HCT116 (cell line): Measurements from ENCODE around the gene AMOTL2. TPM values are rescaled to one million over a fixed set of nuclear protein-coding genes. Genes with fewer than 3 reads are reported as not detected.

Experiments used
- ATAC-seq: fragments of 200-7000 bp; cut with Tn5 transposase; 2 replicates; pipeline ENCODE4 v1.9.1; 2020; ENCODE audit warnings: mild to moderate bottlenecking, moderate library complexity
- BruUV-seq: library from RNA; stranded (reverse); fragments of 400-500 nt; replicated peaks from 2 replicates; lab custom pipeline; 2021; lab: Mats Ljungman, UMichigan
- CTCF ChIA-PET: fragments of 300-600 bp; sonication (Branson Sonifier 250); formaldehyde crosslinking; loops from one replicate; lab custom pipeline; 2021; ENCODE audit warnings: antibody characterized with exemption; lab: Charles Lee
- POLR2A ChIA-PET: fragments of 300-600, 350-600 bp; sonication (Branson Sonifier 250); formaldehyde crosslinking; loops from one replicate; lab custom pipeline; 2021; ENCODE audit warnings: antibody characterized with exemption; lab: Charles Lee
- RAD21 ChIA-PET, 2 experiments: fragments of 300-600 bp; sonication (Branson Sonifier 250); formaldehyde crosslinking; loops; one replicate each; lab custom pipeline; 2023; ENCODE audit warnings: low total read pairs in 2 of 2; ENCODE audit not compliant: uncharacterized antibody in 2 of 2, unreplicated experiment in 2 of 2, low non-redundant PET in 1 of 2; lab: Charles Lee
- DNase-seq: peaks from one replicate; pipeline ENCODE4 v3.0.0-alpha.2; 2010; ENCODE audit warnings: low read depth, low spot score
- H2AFZ ChIP-seq: fragments of 200-600 bp; shearing (Covaris generic), sonication (generic); 2 replicates; pipeline ENCODE4 v1.6.1; 2017; ENCODE audit warnings: low read depth, mixed run types, mixed read lengths, antibody characterized with exemption, low read length; ENCODE audit not compliant: poor library complexity, severe bottlenecking
- H3K27ac ChIP-seq: 2 replicates; pipeline ENCODE4 v1.5.1; 2012; ENCODE audit warnings: low read depth, low read length
- H3K27me3 ChIP-seq: fragments of 200-600 bp; sonication (generic); 2 replicates; pipeline ENCODE4 v1.6.1; 2016; ENCODE audit warnings: mixed run types, low read length, mixed read lengths; ENCODE audit not compliant: insufficient read depth
- H3K36me3 ChIP-seq, 2 experiments: fragments of 200-500 bp in 1 of 2; fragments of 200-600 bp in 1 of 2; sonication (Bioruptor generic) in 1 of 2; sonication (generic) in 1 of 2; 2 replicates each; pipeline versions ENCODE4 v1.5.1 to v1.6.1; 2014 to 2016; ENCODE audit warnings: low read length in 2 of 2, inconsistent platforms in 1 of 2, mixed read lengths in 1 of 2, mixed run types in 1 of 2; ENCODE audit not compliant: insufficient read depth in 2 of 2, control insufficient read depth in 1 of 2
- H3K4me1 ChIP-seq, 2 experiments: fragments of 200-600 bp in 1 of 2; sonication (generic) in 1 of 2; 2 replicates each; pipeline versions ENCODE4 v1.5.1 to v1.6.1; 2012 to 2017; ENCODE audit warnings: low read length in 2 of 2, inconsistent platforms in 1 of 2, mild to moderate bottlenecking in 1 of 2, mixed read lengths in 1 of 2, mixed run types in 1 of 2, moderate library complexity in 1 of 2; ENCODE audit not compliant: insufficient read depth in 2 of 2, control insufficient read depth in 1 of 2
- H3K4me2 ChIP-seq: fragments of 200-600 bp; sonication (generic); 2 replicates; pipeline ENCODE4 v1.6.1; 2017; ENCODE audit warnings: mixed run types, low read length, mixed read lengths
- H3K4me3 ChIP-seq, 2 experiments: fragments of 200-600 bp in 1 of 2; sonication (generic) in 1 of 2; replicated peaks in 1 of 2; 2 replicates each; pipeline ENCODE4 v1.5.1; 2011 to 2016; ENCODE audit warnings: low read length in 2 of 2, control low read depth in 1 of 2, low read depth in 1 of 2, mild to moderate bottlenecking in 1 of 2, mixed read lengths in 1 of 2, mixed run types in 1 of 2
- H3K79me2 ChIP-seq: fragments of 200-600 bp; sonication (generic); 2 replicates; pipeline ENCODE4 v1.6.1; 2017; ENCODE audit warnings: mild to moderate bottlenecking, mixed run types, low read length, moderate library complexity, mixed read lengths; ENCODE audit not compliant: insufficient read depth
- H3K9ac ChIP-seq: fragments of 200-600 bp; sonication (generic); 2 replicates; pipeline ENCODE4 v1.6.1; 2016; ENCODE audit warnings: low read length, mixed read lengths
- H3K9me2 ChIP-seq: fragments of 200-600 bp; sonication (generic), shearing (Covaris generic); 2 replicates; pipeline ENCODE4 v1.6.1; 2017; ENCODE audit warnings: mixed run types, mild to moderate bottlenecking, moderate library complexity; ENCODE audit not compliant: insufficient read depth
- H3K9me3 ChIP-seq, 2 experiments: fragments of 200-500 bp in 1 of 2; fragments of 200-600 bp in 1 of 2; sonication (Bioruptor generic) in 1 of 2; sonication (generic) in 1 of 2; 2 replicates each; pipeline ENCODE4 v1.6.1; 2014 to 2017; ENCODE audit warnings: low read length in 2 of 2, mixed read lengths in 2 of 2, inconsistent platforms in 1 of 2, low read depth in 1 of 2, mild to moderate bottlenecking in 1 of 2, mixed run types in 1 of 2, moderate library complexity in 1 of 2; ENCODE audit not compliant: control insufficient read depth in 1 of 2, insufficient read depth in 1 of 2
- H4K20me1 ChIP-seq: fragments of 200-600 bp; sonication (generic), shearing (Covaris generic); 2 replicates; pipeline ENCODE4 v1.6.1; 2017; ENCODE audit warnings: mixed run types, mild to moderate bottlenecking, moderate library complexity; ENCODE audit not compliant: insufficient read depth
- ATF3 ChIP-seq: IDR thresholded peaks from 2 replicates; pipeline ENCODE4 v1.6.1; 2012
- CBX3 ChIP-seq: IDR thresholded peaks from 2 replicates; pipeline ENCODE4 v1.6.1; 2012; ENCODE audit warnings: low read depth
- CEBPB ChIP-seq: IDR thresholded peaks from 2 replicates; pipeline ENCODE4 v1.6.1; 2012; ENCODE audit warnings: low read depth
- EGR1 ChIP-seq: IDR thresholded peaks from 2 replicates; pipeline ENCODE4 v1.6.1; 2012; ENCODE audit warnings: low read depth
- EZH2 ChIP-seq: fragments of 200-600 bp; sonication (generic); IDR thresholded peaks from 2 replicates; pipeline ENCODE4 v1.6.1; 2017; ENCODE audit warnings: antibody characterized with exemption, mixed run types
- EZH2phosphoT487 ChIP-seq: fragments of 200-600 bp; IDR thresholded peaks from 2 replicates; pipeline ENCODE4 v1.6.1; 2018; ENCODE audit warnings: antibody characterized with exemption, borderline replicate concordance
- JUND ChIP-seq: IDR thresholded peaks from 2 replicates; pipeline ENCODE4 v1.6.1; 2012
- MAX ChIP-seq: IDR thresholded peaks from 2 replicates; pipeline ENCODE4 v1.6.1; 2012
- POLR2A ChIP-seq: IDR thresholded peaks from 2 replicates; pipeline ENCODE4 v1.7.0; 2011; ENCODE audit warnings: borderline replicate concordance; ENCODE audit not compliant: insufficient read depth, insufficient read length; ENCODE audit errors: extremely low read depth
- POLR2AphosphoS5 ChIP-seq: IDR thresholded peaks from 2 replicates; pipeline ENCODE4 v1.6.1; 2011; ENCODE audit warnings: mild to moderate bottlenecking, low read depth, low read length, moderate library complexity
- RAD21 ChIP-seq: IDR thresholded peaks from 2 replicates; pipeline ENCODE4 v1.6.1; 2012; ENCODE audit warnings: low read depth, mild to moderate bottlenecking
- SP1 ChIP-seq: IDR thresholded peaks from 2 replicates; pipeline ENCODE4 v1.6.1; 2012; ENCODE audit warnings: low read depth
- SRF ChIP-seq: IDR thresholded peaks from 2 replicates; pipeline ENCODE4 v1.6.1; 2012; ENCODE audit warnings: low read depth
- TCF7L2 ChIP-seq: IDR thresholded peaks from 2 replicates; pipeline ENCODE4 v1.7.0; 2011; ENCODE audit warnings: borderline replicate concordance, inconsistent platforms; ENCODE audit not compliant: insufficient read depth, insufficient read length; ENCODE audit errors: extremely low read depth
- YY1 ChIP-seq: IDR thresholded peaks from 2 replicates; pipeline ENCODE4 v1.6.1; 2011; ENCODE audit warnings: low read length, low read depth, moderate library complexity, mild to moderate bottlenecking; ENCODE audit not compliant: insufficient replicate concordance; ENCODE audit errors: extremely low read depth
- ZNF274 ChIP-seq: fragments of 200-500 bp; sonication (Bioruptor generic); IDR thresholded peaks from 2 replicates; pipeline ENCODE4 v1.6.1; 2014; ENCODE audit warnings: mild to moderate bottlenecking, low read depth, low read length, inconsistent platforms
- intact Hi-C: fragments of 100-400 bp; cut with micrococcal nuclease; formaldehyde crosslinking; loops from 2 replicates; pipeline ENCODE4 v1.10.0; 2022
- total RNA-seq: library from RNA; stranded (reverse); gene quantifications from one replicate; pipeline ENCODE4 v1.2.1, GENCODE V29; 2021; ENCODE audit not compliant: unreplicated experiment
- TF ChIP-seq, protein P1 (sequence below): IDR thresholded peaks from 2 replicates; pipeline ENCODE4 v1.6.1; 2011; ENCODE audit warnings: mild to moderate bottlenecking, low read length, moderate library complexity; ENCODE audit not compliant: insufficient replicate concordance; ENCODE audit errors: extremely low read depth
- TF ChIP-seq, protein P2 (sequence below): IDR thresholded peaks from 2 replicates; pipeline ENCODE4 v1.6.1; 2012; ENCODE audit warnings: low read depth
- TF ChIP-seq, protein P3 (sequence below), 3 experiments: fragments of 200-600 bp in 1 of 3; sonication (generic) in 1 of 3; IDR thresholded peaks in 2 of 3; conservative IDR thresholded peaks in 1 of 3; 2 replicates each; pipeline ENCODE4 v1.5.1; 2012 to 2017; ENCODE audit warnings: low read depth in 2 of 3, low read length in 2 of 3, antibody characterized with exemption in 1 of 3, borderline replicate concordance in 1 of 3, control low read depth in 1 of 3, mild to moderate bottlenecking in 1 of 3, mixed read lengths in 1 of 3, mixed run types in 1 of 3, moderate library complexity in 1 of 3; ENCODE audit not compliant: insufficient read depth in 1 of 3

Gene AMOTL2
- total RNA-seq, 1 experiment from 2014 or later: 54.0 TPM

GRCh38 chr3:134362670-134363380 lies 11.4 kb downstream of the AMOTL2 start:
- H3K36me3 ChIP-seq: peaks cover 25 to 75% of the 10 kb centered on the region in 2 experiments; a peak in 3 of 4 replicates
- H3K27ac ChIP-seq: peak overlapping the region; percentile 78
- CTCF ChIA-PET: no interaction called here
- peak overlapping the region; percentile 77 for H3K4me2 ChIP-seq
- POLR2A ChIA-PET: no interaction called here
- ATAC-seq (no peak), DNase-seq (no peak)
- H3K79me2 ChIP-seq: peaks cover 25% of the 10 kb centered on the region
- intact Hi-C loops: no loop called here
- RAD21 ChIA-PET: no interaction called here
- peaks cover 60 to 90% of the 10 kb centered on the region in 2 experiments for H3K4me1 ChIP-seq
- BruUV-seq: no TSS peak
- H3K27me3 ChIP-seq: no peaks in the 10 kb centered on the region
- no peaks in the 10 kb centered on the region for H3K9me3 ChIP-seq
- H4K20me1 ChIP-seq: no peaks in the 10 kb centered on the region
- no peak overlapping the region; a peak in 1 of 4 replicates for H3K4me3 ChIP-seq
- peak overlapping the region; percentile 82 for H3K9ac ChIP-seq
- no peak for TF ChIP-seq CBX3
- TF ChIP-seq EGR1: no peak
- no peak for TF ChIP-seq TCF7L2
- TF ChIP-seq SRF: no peak
- TF ChIP-seq MAX: no peak
- TF ChIP-seq JUND: no peak
- TF ChIP-seq EZH2phosphoT487: no peak
- TF ChIP-seq RAD21: no peak
- TF ChIP-seq, protein P1, sequence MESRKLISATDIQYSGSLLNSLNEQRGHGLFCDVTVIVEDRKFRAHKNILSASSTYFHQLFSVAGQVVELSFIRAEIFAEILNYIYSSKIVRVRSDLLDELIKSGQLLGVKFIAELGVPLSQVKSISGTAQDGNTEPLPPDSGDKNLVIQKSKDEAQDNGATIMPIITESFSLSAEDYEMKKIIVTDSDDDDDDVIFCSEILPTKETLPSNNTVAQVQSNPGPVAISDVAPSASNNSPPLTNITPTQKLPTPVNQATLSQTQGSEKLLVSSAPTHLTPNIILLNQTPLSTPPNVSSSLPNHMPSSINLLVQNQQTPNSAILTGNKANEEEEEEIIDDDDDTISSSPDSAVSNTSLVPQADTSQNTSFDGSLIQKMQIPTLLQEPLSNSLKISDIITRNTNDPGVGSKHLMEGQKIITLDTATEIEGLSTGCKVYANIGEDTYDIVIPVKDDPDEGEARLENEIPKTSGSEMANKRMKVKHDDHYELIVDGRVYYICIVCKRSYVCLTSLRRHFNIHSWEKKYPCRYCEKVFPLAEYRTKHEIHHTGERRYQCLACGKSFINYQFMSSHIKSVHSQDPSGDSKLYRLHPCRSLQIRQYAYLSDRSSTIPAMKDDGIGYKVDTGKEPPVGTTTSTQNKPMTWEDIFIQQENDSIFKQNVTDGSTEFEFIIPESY: no peak
- no peak for TF ChIP-seq POLR2A
- TF ChIP-seq, protein P2, sequence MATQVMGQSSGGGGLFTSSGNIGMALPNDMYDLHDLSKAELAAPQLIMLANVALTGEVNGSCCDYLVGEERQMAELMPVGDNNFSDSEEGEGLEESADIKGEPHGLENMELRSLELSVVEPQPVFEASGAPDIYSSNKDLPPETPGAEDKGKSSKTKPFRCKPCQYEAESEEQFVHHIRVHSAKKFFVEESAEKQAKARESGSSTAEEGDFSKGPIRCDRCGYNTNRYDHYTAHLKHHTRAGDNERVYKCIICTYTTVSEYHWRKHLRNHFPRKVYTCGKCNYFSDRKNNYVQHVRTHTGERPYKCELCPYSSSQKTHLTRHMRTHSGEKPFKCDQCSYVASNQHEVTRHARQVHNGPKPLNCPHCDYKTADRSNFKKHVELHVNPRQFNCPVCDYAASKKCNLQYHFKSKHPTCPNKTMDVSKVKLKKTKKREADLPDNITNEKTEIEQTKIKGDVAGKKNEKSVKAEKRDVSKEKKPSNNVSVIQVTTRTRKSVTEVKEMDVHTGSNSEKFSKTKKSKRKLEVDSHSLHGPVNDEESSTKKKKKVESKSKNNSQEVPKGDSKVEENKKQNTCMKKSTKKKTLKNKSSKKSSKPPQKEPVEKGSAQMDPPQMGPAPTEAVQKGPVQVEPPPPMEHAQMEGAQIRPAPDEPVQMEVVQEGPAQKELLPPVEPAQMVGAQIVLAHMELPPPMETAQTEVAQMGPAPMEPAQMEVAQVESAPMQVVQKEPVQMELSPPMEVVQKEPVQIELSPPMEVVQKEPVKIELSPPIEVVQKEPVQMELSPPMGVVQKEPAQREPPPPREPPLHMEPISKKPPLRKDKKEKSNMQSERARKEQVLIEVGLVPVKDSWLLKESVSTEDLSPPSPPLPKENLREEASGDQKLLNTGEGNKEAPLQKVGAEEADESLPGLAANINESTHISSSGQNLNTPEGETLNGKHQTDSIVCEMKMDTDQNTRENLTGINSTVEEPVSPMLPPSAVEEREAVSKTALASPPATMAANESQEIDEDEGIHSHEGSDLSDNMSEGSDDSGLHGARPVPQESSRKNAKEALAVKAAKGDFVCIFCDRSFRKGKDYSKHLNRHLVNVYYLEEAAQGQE: no peak
- TF ChIP-seq, protein P3, sequence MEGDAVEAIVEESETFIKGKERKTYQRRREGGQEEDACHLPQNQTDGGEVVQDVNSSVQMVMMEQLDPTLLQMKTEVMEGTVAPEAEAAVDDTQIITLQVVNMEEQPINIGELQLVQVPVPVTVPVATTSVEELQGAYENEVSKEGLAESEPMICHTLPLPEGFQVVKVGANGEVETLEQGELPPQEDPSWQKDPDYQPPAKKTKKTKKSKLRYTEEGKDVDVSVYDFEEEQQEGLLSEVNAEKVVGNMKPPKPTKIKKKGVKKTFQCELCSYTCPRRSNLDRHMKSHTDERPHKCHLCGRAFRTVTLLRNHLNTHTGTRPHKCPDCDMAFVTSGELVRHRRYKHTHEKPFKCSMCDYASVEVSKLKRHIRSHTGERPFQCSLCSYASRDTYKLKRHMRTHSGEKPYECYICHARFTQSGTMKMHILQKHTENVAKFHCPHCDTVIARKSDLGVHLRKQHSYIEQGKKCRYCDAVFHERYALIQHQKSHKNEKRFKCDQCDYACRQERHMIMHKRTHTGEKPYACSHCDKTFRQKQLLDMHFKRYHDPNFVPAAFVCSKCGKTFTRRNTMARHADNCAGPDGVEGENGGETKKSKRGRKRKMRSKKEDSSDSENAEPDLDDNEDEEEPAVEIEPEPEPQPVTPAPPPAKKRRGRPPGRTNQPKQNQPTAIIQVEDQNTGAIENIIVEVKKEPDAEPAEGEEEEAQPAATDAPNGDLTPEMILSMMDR (IDR thresholded peaks at IDR 0.05 in 2 of 3, conservative IDR thresholded peaks at IDR 0.05 in 1 of 3; ENCODE audit: borderline replicate concordance in 1 of 3, insufficient read depth in 1 of 3, low read depth in 2 of 3, low read length in 2 of 3): no peak
- no peak for TF ChIP-seq EZH2
- no peak for TF ChIP-seq ZNF274
- TF ChIP-seq POLR2AphosphoS5: no peak
- TF ChIP-seq CEBPB: no peak
- TF ChIP-seq SP1: no peak
- no peak for TF ChIP-seq YY1
- TF ChIP-seq ATF3: no peak
- no peaks in the 10 kb centered on the region for H3K9me2 ChIP-seq
- H2AFZ ChIP-seq: no peak overlapping the region
